GM23248 (cell line): ENCODE measurements around the gene HES2.

ENCODE experiments used
- EZH2 ChIP-seq: fragments of 200-600 bp; sonication (generic); IDR thresholded peaks from 2 replicates; pipeline ENCODE4 v1.6.1; 2018; ENCODE audit warnings: antibody characterized with exemption, mild to moderate bottlenecking; ENCODE audit not compliant: insufficient read depth, poor library complexity, severe bottlenecking
- EZH2phosphoT487 ChIP-seq: fragments of 200-600 bp; sonication (generic); IDR thresholded peaks from 2 replicates; pipeline ENCODE4 v1.6.1; 2018; ENCODE audit warnings: antibody characterized with exemption, moderate library complexity, mild to moderate bottlenecking, low read depth; ENCODE audit not compliant: insufficient read depth

- TF ChIP-seq EZH2 (no peak), EZH2phosphoT487 (no peak)
Observed at GRCh38 chr1:6416295-6416656, 3.4 kb downstream of the HES2 start.
